ENCODE results near the gene KSR2.

The KSR2 gene

DNA sequence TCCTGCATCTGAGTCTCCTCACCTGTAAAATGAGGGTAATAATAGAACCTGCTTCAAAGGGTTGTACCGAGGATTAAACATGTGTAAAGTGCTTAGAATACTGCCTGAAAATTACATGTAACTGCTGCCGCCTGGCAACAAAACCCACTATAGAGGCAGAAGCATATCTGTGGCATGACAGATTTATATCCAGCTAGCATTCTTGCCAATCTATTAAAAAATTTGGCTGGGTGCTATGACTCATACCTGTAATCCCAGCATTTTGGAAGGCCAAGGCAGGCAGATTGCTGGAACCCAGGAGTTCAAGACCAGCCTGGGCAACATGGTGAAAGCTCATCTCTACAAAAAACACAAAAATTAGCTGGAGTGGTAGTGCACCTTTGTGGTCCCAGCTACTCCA, 16.4 kb upstream of the KSR2 start:
- Histone ChIP-seq H3K4me3 (ENCODE audit: low read depth, low read length) (no peak overlapping the region), H3K4me1 (ENCODE audit: control insufficient read depth, insufficient read depth, low read length) (no peaks in the 10 kb centered on the region), H3K9me3 (ENCODE audit: control insufficient read depth, insufficient read depth, low read depth, low read length) (no peaks in the 10 kb centered on the region), H3K36me3 (ENCODE audit: control insufficient read depth in 2 of 2, insufficient read depth in 1 of 2, low read length in 2 of 2) (no peaks in the 10 kb centered on the region), H3K27ac (ENCODE audit: extremely low read depth, low read depth, low read length) (no peak overlapping the region)
- TF ChIP-seq ZNF777 (tag by site-specific recombination; IDR thresholded peaks at IDR 0.05; ENCODE audit: borderline replicate concordance): no peak
- no peak for TF ChIP-seq ZNF792 (tag by site-specific recombination; IDR thresholded peaks at IDR 0.05)
- no peak for TF ChIP-seq SALL2 (tag by site-specific recombination; IDR thresholded peaks at IDR 0.05; ENCODE audit: borderline replicate concordance)
- TF ChIP-seq ZNF404 (tag by site-specific recombination; IDR thresholded peaks at IDR 0.05): no peak
- ChIA-PET CTCF (interaction anchor here (0.5 to 0.8 kb wide), 2 partner anchors 70 to 1955 kb away, joined by 3 to 4 read pairs; no protein-coding TSS in a partner anchor), POLR2A (no interaction called here)

DNA sequence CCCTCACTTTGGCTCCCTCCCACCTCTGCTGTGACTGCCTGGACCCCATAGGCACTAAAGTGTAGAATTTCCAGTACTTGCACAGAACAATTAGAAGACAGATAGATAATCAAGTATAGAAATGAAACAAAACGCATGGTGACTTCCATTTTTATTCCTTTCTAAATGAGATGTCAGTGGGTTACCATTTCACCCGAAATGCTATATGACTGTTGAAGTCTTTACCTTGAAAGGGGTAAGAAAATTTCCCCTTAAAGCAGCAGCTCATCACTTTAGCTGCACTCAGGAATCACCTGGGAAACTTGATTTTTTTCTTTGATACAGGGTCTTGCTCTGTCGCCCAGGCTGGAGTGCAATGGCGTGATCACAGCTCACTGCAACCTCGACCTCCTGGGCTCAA, 12.5 kb upstream of the KSR2 start:
- TF ChIP-seq HOXD13 (CRISPR knock-in tag; IDR thresholded peaks at IDR 0.05; ENCODE audit: borderline replicate concordance) (no peak), ZNF776 (tag by site-specific recombination; IDR thresholded peaks at IDR 0.05; ENCODE audit: borderline replicate concordance) (no peak), ZNF629 (tag by site-specific recombination; IDR thresholded peaks at IDR 0.05) (no peak), ZNF175 (tag by site-specific recombination; IDR thresholded peaks at IDR 0.05) (no peak), ZNF837 (tag by site-specific recombination; IDR thresholded peaks at IDR 0.05) (no peak), ZNF311 (tag by site-specific recombination; IDR thresholded peaks at IDR 0.05; ENCODE audit: borderline replicate concordance) (no peak), ZBTB1 (tag by site-specific recombination; IDR thresholded peaks at IDR 0.05) (no peak), ZNF391 (tag by site-specific recombination; IDR thresholded peaks at IDR 0.05; ENCODE audit: borderline replicate concordance, low read depth) (no peak), ZNF548 (tag by site-specific recombination; IDR thresholded peaks at IDR 0.05) (no peak), ZSCAN23 (tag by site-specific recombination; IDR thresholded peaks at IDR 0.05) (no peak), KLF9 (tag by site-specific recombination; IDR thresholded peaks at IDR 0.05; ENCODE audit: low read depth) (no peak), ZNF23 (tag by site-specific recombination; IDR thresholded peaks at IDR 0.05; ENCODE audit: borderline replicate concordance) (no peak), ZNF132 (tag by site-specific recombination; IDR thresholded peaks at IDR 0.05; ENCODE audit: borderline replicate concordance) (no peak)
- TF ChIP-seq, protein P1, sequence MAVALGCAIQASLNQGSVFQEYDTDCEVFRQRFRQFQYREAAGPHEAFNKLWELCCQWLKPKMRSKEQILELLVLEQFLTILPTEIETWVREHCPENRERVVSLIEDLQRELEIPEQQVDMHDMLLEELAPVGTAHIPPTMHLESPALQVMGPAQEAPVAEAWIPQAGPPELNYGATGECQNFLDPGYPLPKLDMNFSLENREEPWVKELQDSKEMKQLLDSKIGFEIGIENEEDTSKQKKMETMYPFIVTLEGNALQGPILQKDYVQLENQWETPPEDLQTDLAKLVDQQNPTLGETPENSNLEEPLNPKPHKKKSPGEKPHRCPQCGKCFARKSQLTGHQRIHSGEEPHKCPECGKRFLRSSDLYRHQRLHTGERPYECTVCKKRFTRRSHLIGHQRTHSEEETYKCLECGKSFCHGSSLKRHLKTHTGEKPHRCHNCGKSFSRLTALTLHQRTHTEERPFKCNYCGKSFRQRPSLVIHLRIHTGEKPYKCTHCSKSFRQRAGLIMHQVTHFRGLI (tag by site-specific recombination; IDR thresholded peaks at IDR 0.05): no peak
- TF ChIP-seq, protein P2, sequence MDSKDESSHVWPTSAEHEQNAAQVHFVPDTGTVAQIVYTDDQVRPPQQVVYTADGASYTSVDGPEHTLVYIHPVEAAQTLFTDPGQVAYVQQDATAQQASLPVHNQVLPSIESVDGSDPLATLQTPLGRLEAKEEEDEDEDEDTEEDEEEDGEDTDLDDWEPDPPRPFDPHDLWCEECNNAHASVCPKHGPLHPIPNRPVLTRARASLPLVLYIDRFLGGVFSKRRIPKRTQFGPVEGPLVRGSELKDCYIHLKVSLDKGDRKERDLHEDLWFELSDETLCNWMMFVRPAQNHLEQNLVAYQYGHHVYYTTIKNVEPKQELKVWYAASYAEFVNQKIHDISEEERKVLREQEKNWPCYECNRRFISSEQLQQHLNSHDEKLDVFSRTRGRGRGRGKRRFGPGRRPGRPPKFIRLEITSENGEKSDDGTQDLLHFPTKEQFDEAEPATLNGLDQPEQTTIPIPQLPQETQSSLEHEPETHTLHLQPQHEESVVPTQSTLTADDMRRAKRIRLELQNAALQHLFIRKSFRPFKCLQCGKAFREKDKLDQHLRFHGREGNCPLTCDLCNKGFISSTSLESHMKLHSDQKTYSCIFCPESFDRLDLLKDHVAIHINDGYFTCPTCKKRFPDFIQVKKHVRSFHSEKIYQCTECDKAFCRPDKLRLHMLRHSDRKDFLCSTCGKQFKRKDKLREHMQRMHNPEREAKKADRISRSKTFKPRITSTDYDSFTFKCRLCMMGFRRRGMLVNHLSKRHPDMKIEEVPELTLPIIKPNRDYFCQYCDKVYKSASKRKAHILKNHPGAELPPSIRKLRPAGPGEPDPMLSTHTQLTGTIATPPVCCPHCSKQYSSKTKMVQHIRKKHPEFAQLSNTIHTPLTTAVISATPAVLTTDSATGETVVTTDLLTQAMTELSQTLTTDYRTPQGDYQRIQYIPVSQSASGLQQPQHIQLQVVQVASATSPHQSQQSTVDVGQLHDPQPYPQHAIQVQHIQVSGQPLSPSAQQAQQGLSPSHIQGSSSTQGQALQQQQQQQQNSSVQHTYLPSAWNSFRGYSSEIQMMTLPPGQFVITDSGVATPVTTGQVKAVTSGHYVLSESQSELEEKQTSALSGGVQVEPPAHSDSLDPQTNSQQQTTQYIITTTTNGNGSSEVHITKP (tag by site-specific recombination; IDR thresholded peaks at IDR 0.05): no peak
- TF ChIP-seq, protein P3, sequence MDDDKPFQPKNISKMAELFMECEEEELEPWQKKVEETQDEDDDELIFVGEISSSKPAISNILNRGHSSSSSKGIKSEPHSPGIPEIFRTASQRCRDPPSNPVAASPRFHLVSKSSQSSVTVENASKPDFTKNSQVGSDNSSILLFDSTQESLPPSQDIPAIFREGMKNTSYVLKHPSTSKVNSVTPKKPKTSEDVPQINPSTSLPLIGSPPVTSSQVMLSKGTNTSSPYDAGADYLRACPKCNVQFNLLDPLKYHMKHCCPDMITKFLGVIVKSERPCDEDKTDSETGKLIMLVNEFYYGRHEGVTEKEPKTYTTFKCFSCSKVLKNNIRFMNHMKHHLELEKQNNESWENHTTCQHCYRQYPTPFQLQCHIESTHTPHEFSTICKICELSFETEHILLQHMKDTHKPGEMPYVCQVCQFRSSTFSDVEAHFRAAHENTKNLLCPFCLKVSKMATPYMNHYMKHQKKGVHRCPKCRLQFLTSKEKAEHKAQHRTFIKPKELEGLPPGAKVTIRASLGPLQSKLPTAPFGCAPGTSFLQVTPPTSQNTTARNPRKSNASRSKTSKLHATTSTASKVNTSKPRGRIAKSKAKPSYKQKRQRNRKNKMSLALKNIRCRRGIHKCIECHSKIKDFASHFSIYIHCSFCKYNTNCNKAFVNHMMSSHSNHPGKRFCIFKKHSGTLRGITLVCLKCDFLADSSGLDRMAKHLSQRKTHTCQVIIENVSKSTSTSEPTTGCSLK (tag by site-specific recombination; IDR thresholded peaks at IDR 0.05): no peak
- TF ChIP-seq, protein P4, sequence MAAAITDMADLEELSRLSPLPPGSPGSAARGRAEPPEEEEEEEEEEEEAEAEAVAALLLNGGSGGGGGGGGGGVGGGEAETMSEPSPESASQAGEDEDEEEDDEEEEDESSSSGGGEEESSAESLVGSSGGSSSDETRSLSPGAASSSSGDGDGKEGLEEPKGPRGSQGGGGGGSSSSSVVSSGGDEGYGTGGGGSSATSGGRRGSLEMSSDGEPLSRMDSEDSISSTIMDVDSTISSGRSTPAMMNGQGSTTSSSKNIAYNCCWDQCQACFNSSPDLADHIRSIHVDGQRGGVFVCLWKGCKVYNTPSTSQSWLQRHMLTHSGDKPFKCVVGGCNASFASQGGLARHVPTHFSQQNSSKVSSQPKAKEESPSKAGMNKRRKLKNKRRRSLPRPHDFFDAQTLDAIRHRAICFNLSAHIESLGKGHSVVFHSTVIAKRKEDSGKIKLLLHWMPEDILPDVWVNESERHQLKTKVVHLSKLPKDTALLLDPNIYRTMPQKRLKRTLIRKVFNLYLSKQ (tag by site-specific recombination; IDR thresholded peaks at IDR 0.05; ENCODE audit: borderline replicate concordance): no peak
- H3K27ac ChIP-seq (ENCODE audit: extremely low read depth, low read depth, low read length): no peak overlapping the region
- CTCF ChIA-PET: interaction anchor here (1.4 kb wide), 1 partner anchor 74 kb away, joined by 4 read pairs; no protein-coding TSS in a partner anchor
- H3K9me3 ChIP-seq (ENCODE audit: control insufficient read depth, insufficient read depth, low read depth, low read length): no peaks in the 10 kb centered on the region
- no peak overlapping the region for H3K4me3 ChIP-seq (ENCODE audit: low read depth, low read length)
- POLR2A ChIA-PET: no interaction called here
- no peaks in the 10 kb centered on the region for H3K36me3 ChIP-seq (ENCODE audit: control insufficient read depth in 2 of 2, insufficient read depth in 1 of 2, low read length in 2 of 2)
- H3K4me1 ChIP-seq (ENCODE audit: control insufficient read depth, insufficient read depth, low read length): no peaks in the 10 kb centered on the region

Data from HEK293 (cell line).